Hepatocyte (in vitro differentiated cells): ENCODE measurements around the gene WDR26. TPM values are rescaled to one million over a fixed set of nuclear protein-coding genes. Genes with fewer than 3 reads are reported as not detected.
A peak's percentile ranks its signal among the peaks of the same experiment; 100 is the strongest.

ENCODE experiments used
- DNase-seq: peaks from one replicate; pipeline ENCODE4 v3.0.0-alpha.2; 2016; ENCODE audit warnings: low spot score
- H2AFZ ChIP-seq: fragments of 200-600 bp; sonication (generic); 2 replicates; pipeline ENCODE4 v1.6.0; 2016; ENCODE audit warnings: antibody characterized with exemption, mild to moderate bottlenecking
- H3K27ac ChIP-seq: fragments of 200-600 bp; sonication (generic); 2 replicates; pipeline ENCODE4 v1.5.1; 2016; ENCODE audit warnings: mild to moderate bottlenecking
- H3K27me3 ChIP-seq: fragments of 200-600 bp; sonication (generic); 2 replicates; pipeline ENCODE4 v1.6.1; 2016
- H3K36me3 ChIP-seq: fragments of 200-600 bp; sonication (generic); replicated peaks from 2 replicates; pipeline ENCODE4 v1.5.1; 2016; ENCODE audit warnings: low read depth; ENCODE audit not compliant: insufficient read depth
- H3K4me1 ChIP-seq: fragments of 200-600 bp; sonication (generic); 2 replicates; pipeline ENCODE4 v1.5.1; 2016; ENCODE audit warnings: mild to moderate bottlenecking, moderate library complexity; ENCODE audit not compliant: insufficient read depth
- H3K4me2 ChIP-seq: fragments of 200-600 bp; sonication (generic); 2 replicates; pipeline ENCODE4 v1.6.0; 2016
- H3K4me3 ChIP-seq: fragments of 200-600 bp; sonication (generic); 2 replicates; pipeline ENCODE4 v1.5.1; 2016; ENCODE audit warnings: mild to moderate bottlenecking
- H3K79me2 ChIP-seq: fragments of 200-600 bp; sonication (generic); 2 replicates; pipeline ENCODE4 v1.6.0; 2017; ENCODE audit warnings: mild to moderate bottlenecking
- H3K9me2 ChIP-seq: fragments of 200-600 bp; sonication (generic); replicated peaks from 2 replicates; pipeline ENCODE4 v1.6.0; 2017; ENCODE audit warnings: mild to moderate bottlenecking; ENCODE audit not compliant: insufficient read depth
- H3K9me3 ChIP-seq: fragments of 200-600 bp; sonication (generic); 2 replicates; pipeline ENCODE4 v1.5.1; 2016; ENCODE audit warnings: low read depth, mild to moderate bottlenecking
- H4K20me1 ChIP-seq: fragments of 200-600 bp; sonication (generic); 2 replicates; pipeline ENCODE4 v1.6.0; 2016; ENCODE audit warnings: mild to moderate bottlenecking; ENCODE audit not compliant: insufficient read depth, poor library complexity, severe bottlenecking
- CTCF ChIP-seq: fragments of 200-600 bp; sonication (generic); IDR thresholded peaks from 2 replicates; pipeline ENCODE4 v1.5.1; 2016; ENCODE audit warnings: antibody characterized with exemption, mild to moderate bottlenecking; ENCODE audit not compliant: poor library complexity
- EZH2 ChIP-seq: fragments of 200-600 bp; sonication (generic); IDR thresholded peaks from 2 replicates; pipeline ENCODE4 v1.6.1; 2016; ENCODE audit warnings: antibody characterized with exemption, mild to moderate bottlenecking, borderline replicate concordance
- EZH2phosphoT487 ChIP-seq: fragments of 200-600 bp; sonication (generic); IDR thresholded peaks from one replicate; pipeline ENCODE4 v1.6.1; 2018; ENCODE audit warnings: antibody characterized with exemption, mild to moderate bottlenecking, low read depth, moderate library complexity; ENCODE audit not compliant: unreplicated experiment, severe bottlenecking
- WGBS: methylation state at CpG from one replicate; pipeline ENCODE4 v1.1.6; 2016; ENCODE audit warnings: low lambda C conversion rate; ENCODE audit errors: missing lambda C conversion rate; 5-methylcytosine and 5-hydroxymethylcytosine counted together
- polyA plus RNA-seq: library from polyadenylated mRNA; unstranded; fragments of >200 nt; fragmentation: Nextera tagmentation; extraction: Ambion mirVana; gene quantifications from 2 replicates; pipeline ENCODE4 v1.2.1, GENCODE V29; 2016
- total RNA-seq: library from RNA; depleted of rRNA; stranded (reverse); fragments of >200 nt; gene quantifications from 2 replicates; pipeline ENCODE4 v1.2.3, GENCODE V29; 2014

WDR26 gene
- total and polyA plus RNA-seq, 2 experiments from 2014 or later: 9.4 to 72.1 TPM

- DNase-seq: peak; percentile 16
- Histone ChIP-seq H3K36me3 (no peaks in the 10 kb centered on the region), H3K4me1 (peaks cover 21% of the 10 kb centered on the region), H3K79me2 (peaks cover 89% of the 10 kb centered on the region), H3K4me3 (peak overlapping the region; percentile 68), H3K4me2 (peak overlapping the region; percentile 89), H3K27me3 (no peaks in the 10 kb centered on the region), H3K9me2 (no peaks in the 10 kb centered on the region), H3K27ac (peak overlapping the region; percentile 91), H4K20me1 (peaks cover 34% of the 10 kb centered on the region), H3K9me3 (no peaks in the 10 kb centered on the region), H2AFZ (no peak overlapping the region)
- WGBS: 7% methylated on average over 6 of the region's 6 CpGs
- TF ChIP-seq EZH2phosphoT487 (no peak), CTCF (no peak), EZH2 (no peak)
Observed at GRCh38 chr1:224432672-224433040, 1.9 kb downstream of the WDR26 start.

- DNase-seq: no peak
- peak overlapping the region; percentile 91 for H3K27ac ChIP-seq
- no peaks in the 10 kb centered on the region for H3K9me3 ChIP-seq
- H3K4me1 ChIP-seq: peaks cover 21% of the 10 kb centered on the region
- H2AFZ ChIP-seq: no peak overlapping the region
- H3K36me3 ChIP-seq: no peaks in the 10 kb centered on the region
- peak overlapping the region; percentile 68 for H3K4me3 ChIP-seq
- TF ChIP-seq EZH2phosphoT487: no peak
- no peak for TF ChIP-seq EZH2
- no peak for TF ChIP-seq CTCF
- H3K4me2 ChIP-seq: peak overlapping the region; percentile 89
- H4K20me1 ChIP-seq: peaks cover 34% of the 10 kb centered on the region
- 34% methylated on average over 2 of the region's 2 CpGs for WGBS
- H3K27me3 ChIP-seq: no peaks in the 10 kb centered on the region
- no peaks in the 10 kb centered on the region for H3K9me2 ChIP-seq
- H3K79me2 ChIP-seq: peaks cover 89% of the 10 kb centered on the region
Observed at GRCh38 chr1:224432146-224432545, 2.5 kb downstream of the WDR26 start.

GRCh38 chr1:224431726-224432125 lies 2.9 kb downstream of the WDR26 start:
- peaks cover 21% of the 10 kb centered on the region for H3K4me1 ChIP-seq
- peaks cover 88% of the 10 kb centered on the region for H3K79me2 ChIP-seq
- H3K9me2 ChIP-seq: no peaks in the 10 kb centered on the region
- no peaks in the 10 kb centered on the region for H3K9me3 ChIP-seq
- DNase-seq: no peak
- H3K27me3 ChIP-seq: no peaks in the 10 kb centered on the region
- peak overlapping the region; percentile 68 for H3K4me3 ChIP-seq
- peak overlapping the region; percentile 91 for H3K27ac ChIP-seq
- H3K4me2 ChIP-seq: peak overlapping the region; percentile 89
- H3K36me3 ChIP-seq: no peaks in the 10 kb centered on the region
- peaks cover 34% of the 10 kb centered on the region for H4K20me1 ChIP-seq
- TF ChIP-seq CTCF (no peak), EZH2phosphoT487 (no peak), EZH2 (no peak)
- no peak overlapping the region for H2AFZ ChIP-seq
- WGBS: 32% methylated on average over 2 of the region's 2 CpGs
